ENCODE results near the gene SLX9. TPM values are rescaled to one million over a fixed set of nuclear protein-coding genes. Genes with fewer than 3 reads are reported as not detected.
"Not testable (repeated sequence)": the region's sequence is repeated elsewhere in the genome, so short reads cannot be mapped to it uniquely, and the experiment has no call there.

Gene SLX9
- total RNA-seq, 1 donor from 2014 or later, result 10.0 TPM

GRCh38 chr21:44902268-44903049 is 37.4 kb upstream of the SLX9 start:
- DNase-seq, result no peak

- DNase-seq, result no peak
These were observed 36.7 kb upstream of the SLX9 start for GRCh38 chr21:44903050-44903685.

GRCh38 chr21:44903689-44904088 is 36.1 kb upstream of the SLX9 start:
- no peak for DNase-seq

GRCh38 chr21:44904141-44904923 is 35.5 kb upstream of the SLX9 start:
- DNase-seq, result no peak

GRCh38 chr21:44905016-44905727 is 34.7 kb upstream of the SLX9 start:
- no peak for DNase-seq

GRCh38 chr21:44905728-44906090 is 34.1 kb upstream of the SLX9 start:
- DNase-seq, result no peak

GRCh38 chr21:44907225-44907965 is 32.4 kb upstream of the SLX9 start:
- DNase-seq, result no peak

- no peak for DNase-seq
These were observed 31.6 kb upstream of the SLX9 start for GRCh38 chr21:44907966-44908895.

GRCh38 chr21:44908908-44909307 is 30.9 kb upstream of the SLX9 start:
- DNase-seq, result no peak

- DNase-seq, result no peak
These were observed 30.1 kb upstream of the SLX9 start for GRCh38 chr21:44909719-44910118.

- no peak for DNase-seq
These were observed 29.4 kb upstream of the SLX9 start for GRCh38 chr21:44910229-44911067.

GRCh38 chr21:44911068-44911383 is 28.8 kb upstream of the SLX9 start:
- DNase-seq, result no peak

- no peak for DNase-seq
These were observed 28.3 kb upstream of the SLX9 start for GRCh38 chr21:44911384-44912157.

- no peak for DNase-seq
These were observed 27.7 kb upstream of the SLX9 start for GRCh38 chr21:44912158-44912473.

GRCh38 chr21:44912506-44913412 is 27.1 kb upstream of the SLX9 start:
- DNase-seq, result not testable (repeated sequence)

- no peak for DNase-seq
These were observed 26.2 kb upstream of the SLX9 start for GRCh38 chr21:44913425-44914175.

GRCh38 chr21:44914176-44914874 is 25.5 kb upstream of the SLX9 start:
- no peak for DNase-seq

All from skin of body (tissue), 2 donors.